Retinal pigment epithelial cell (primary cell): ENCODE measurements around the gene CUX1.

ENCODE experiments used
- DNase-seq: peaks from one replicate; pipeline ENCODE4 v3.0.0-alpha.2; 2010; ENCODE audit warnings: low read depth
- H3K4me3 ChIP-seq: 2 replicates; pipeline ENCODE4 v1.5.1; 2011; ENCODE audit warnings: mild to moderate bottlenecking, low read length, control low read depth, moderate library complexity
- CTCF ChIP-seq: conservative IDR thresholded peaks from 2 replicates; pipeline ENCODE4 v1.5.1; 2011; ENCODE audit warnings: low read depth, low read length, control low read depth, inconsistent platforms

The CUX1 gene

GRCh38 chr7:101913851-101914250, 96.4 kb downstream of the CUX1 start:
- H3K4me3 ChIP-seq = no peak overlapping the region
- no peak for DNase-seq
- no peak for TF ChIP-seq CTCF

GRCh38 chr7:101915000-101915399, 97.6 kb downstream of the CUX1 start:
- no peak for DNase-seq
- H3K4me3 ChIP-seq = no peak overlapping the region
- TF ChIP-seq CTCF = no peak

GRCh38 chr7:101916041-101916800, 98.8 kb downstream of the CUX1 start:
- H3K4me3 ChIP-seq = no peak overlapping the region
- no peak for TF ChIP-seq CTCF
- DNase-seq = no peak

GRCh38 chr7:101916876-101917275, 99.5 kb downstream of the CUX1 start:
- no peak for TF ChIP-seq CTCF
- no peak for DNase-seq
- no peak overlapping the region for H3K4me3 ChIP-seq

GRCh38 chr7:101917566-101917965, 100.1 kb downstream of the CUX1 start:
- H3K4me3 ChIP-seq = no peak overlapping the region
- no peak for DNase-seq
- no peak for TF ChIP-seq CTCF

GRCh38 chr7:101918426-101918825, 101.0 kb downstream of the CUX1 start:
- no peak for DNase-seq
- no peak for TF ChIP-seq CTCF
- no peak overlapping the region for H3K4me3 ChIP-seq

GRCh38 chr7:101919363-101920115, 102.1 kb downstream of the CUX1 start:
- no peak for TF ChIP-seq CTCF
- H3K4me3 ChIP-seq = no peak overlapping the region
- no peak for DNase-seq
